Prostate gland (tissue), 2 donors: ENCODE data around the gene PSAT1.

Experiments used
- POLR2A ChIP-seq: fragments of 450-650 bp; IDR thresholded peaks from one replicate; pipeline ENCODE4 v1.6.1; 2016; ENCODE audit warnings: antibody characterized with exemption, mild to moderate bottlenecking
- POLR2AphosphoS5 ChIP-seq: sonication (generic); formaldehyde crosslinking; IDR thresholded peaks from one replicate; pipeline ENCODE4 v1.6.1; 2017; ENCODE audit warnings: antibody characterized with exemption
- TF ChIP-seq, protein P1 (sequence below), 4 experiments: fragments of 200-600 bp in 2 of 4; fragments of 450-650 bp in 2 of 4; sonication (generic) in 2 of 4; IDR thresholded peaks; 1 replicate in 3 of 4; 2 replicates in 1 of 4; pipeline ENCODE4 v1.5.1; 2016 to 2019; ENCODE audit warnings: antibody characterized with exemption in 4 of 4, mild to moderate bottlenecking in 2 of 4, moderate library complexity in 2 of 4

GRCh38 chr9:78319197-78320029 is 22.5 kb downstream of the PSAT1 start:
- TF ChIP-seq POLR2A (no peak), POLR2AphosphoS5 (no peak)
- TF ChIP-seq, protein P1, sequence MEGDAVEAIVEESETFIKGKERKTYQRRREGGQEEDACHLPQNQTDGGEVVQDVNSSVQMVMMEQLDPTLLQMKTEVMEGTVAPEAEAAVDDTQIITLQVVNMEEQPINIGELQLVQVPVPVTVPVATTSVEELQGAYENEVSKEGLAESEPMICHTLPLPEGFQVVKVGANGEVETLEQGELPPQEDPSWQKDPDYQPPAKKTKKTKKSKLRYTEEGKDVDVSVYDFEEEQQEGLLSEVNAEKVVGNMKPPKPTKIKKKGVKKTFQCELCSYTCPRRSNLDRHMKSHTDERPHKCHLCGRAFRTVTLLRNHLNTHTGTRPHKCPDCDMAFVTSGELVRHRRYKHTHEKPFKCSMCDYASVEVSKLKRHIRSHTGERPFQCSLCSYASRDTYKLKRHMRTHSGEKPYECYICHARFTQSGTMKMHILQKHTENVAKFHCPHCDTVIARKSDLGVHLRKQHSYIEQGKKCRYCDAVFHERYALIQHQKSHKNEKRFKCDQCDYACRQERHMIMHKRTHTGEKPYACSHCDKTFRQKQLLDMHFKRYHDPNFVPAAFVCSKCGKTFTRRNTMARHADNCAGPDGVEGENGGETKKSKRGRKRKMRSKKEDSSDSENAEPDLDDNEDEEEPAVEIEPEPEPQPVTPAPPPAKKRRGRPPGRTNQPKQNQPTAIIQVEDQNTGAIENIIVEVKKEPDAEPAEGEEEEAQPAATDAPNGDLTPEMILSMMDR (IDR thresholded peaks at IDR 0.05): no peak
